ENCODE results near the gene MGAM2. TPM values are rescaled to one million over a fixed set of nuclear protein-coding genes. Genes with fewer than 3 reads are reported as not detected.

MGAM2 gene
- total and polyA plus RNA-seq, 5 donors, result 0.02 to 0.19 (median 0.13) TPM; not detected in 1

GRCh38 chr7:142228537-142229104 lies 117.1 kb downstream of the MGAM2 start:
- 41% methylated on average over 1 of the region's 1 CpG for WGBS
- intact Hi-C loops (cut with DNase I), result no loop called here
- no peak overlapping the region for H3K27ac ChIP-seq (ENCODE audit: low read length)

DNA sequence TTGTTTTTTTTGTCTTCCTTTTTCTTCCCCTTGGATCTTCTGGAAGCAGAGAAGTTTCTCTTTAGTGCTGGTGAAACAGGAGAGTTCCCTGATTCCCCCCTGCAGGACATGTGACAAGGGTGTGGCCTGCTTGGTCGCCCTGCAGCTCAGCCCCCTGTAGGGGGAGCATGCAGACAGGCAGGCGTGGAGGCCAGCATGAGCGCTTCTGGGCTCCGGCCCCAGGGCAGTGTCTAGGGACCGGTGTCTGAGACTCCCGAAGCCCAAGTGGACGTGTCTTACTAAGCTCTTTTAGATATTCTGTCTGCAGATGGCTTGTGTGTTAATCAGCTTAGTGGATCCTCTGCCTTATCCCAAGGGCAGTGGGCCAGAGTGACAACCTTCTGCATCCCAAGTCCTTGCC lies 120.2 kb downstream of the MGAM2 start:
- intact Hi-C loops (cut with DNase I), result no loop called here
- DNase-seq (no peak), ATAC-seq (no peak)
- no peaks in the 10 kb centered on the region for H3K27me3 ChIP-seq (ENCODE audit: control insufficient read depth, insufficient read depth)
- no peak overlapping the region for H3K27ac ChIP-seq (ENCODE audit: low read length)
- H3K9me3 ChIP-seq (ENCODE audit: control insufficient read depth, low read length), result no peaks in the 10 kb centered on the region
- 23% methylated on average over 7 of the region's 7 CpGs for WGBS
- H3K4me3 ChIP-seq (ENCODE audit: low read length), result no peak overlapping the region
- no peaks in the 10 kb centered on the region for H3K4me1 ChIP-seq (ENCODE audit: control insufficient read depth, insufficient read depth, low read length)

More at GRCh38 chr7:142228537-142229104, 117.1 kb downstream of the MGAM2 start:
- Histone ChIP-seq H3K4me3 (ENCODE audit: low read length) (no peak overlapping the region), H3K9me3 (ENCODE audit: control insufficient read depth, low read length) (no peaks in the 10 kb centered on the region), H3K27me3 (ENCODE audit: control insufficient read depth, insufficient read depth) (no peaks in the 10 kb centered on the region), H3K4me1 (ENCODE audit: control insufficient read depth, insufficient read depth, low read length) (no peaks in the 10 kb centered on the region)
- DNase-seq (no peak), ATAC-seq (no peak)

- WGBS, result 27% methylated on average over 4 of the region's 4 CpGs
- Histone ChIP-seq H3K9me3 (ENCODE audit: control insufficient read depth, low read length) (no peaks in the 10 kb centered on the region), H3K27me3 (ENCODE audit: control insufficient read depth, insufficient read depth) (no peaks in the 10 kb centered on the region), H3K4me3 (ENCODE audit: low read length) (no peak overlapping the region), H3K4me1 (ENCODE audit: control insufficient read depth, insufficient read depth, low read length) (no peaks in the 10 kb centered on the region), H3K27ac (ENCODE audit: low read length) (no peak overlapping the region)
- intact Hi-C loops (cut with DNase I), result no loop called here
- ATAC-seq (no peak), DNase-seq (no peak)
Observed at GRCh38 chr7:142240546-142240945, 129.0 kb downstream of the MGAM2 start.

DNA sequence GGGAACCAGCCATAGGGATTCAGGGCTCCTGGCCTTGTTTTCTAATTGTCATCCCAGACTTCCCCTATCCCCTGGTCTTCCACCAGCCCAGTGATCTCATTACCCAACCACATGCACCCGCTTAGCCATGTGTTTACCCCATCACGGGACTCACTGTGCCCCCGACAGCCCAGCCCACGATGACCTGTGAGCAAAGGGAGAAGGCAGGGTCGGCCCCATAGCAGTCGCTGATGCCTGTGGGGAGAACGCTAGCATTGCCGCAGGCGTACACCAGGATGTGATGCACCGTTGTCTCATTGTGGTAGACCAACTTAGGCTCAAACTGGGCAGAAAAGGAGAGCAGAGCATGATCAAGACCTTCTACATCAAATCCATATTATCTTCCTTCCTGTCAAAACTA lies 132.3 kb downstream of the MGAM2 start:
- WGBS, result 78% methylated on average over 10 of the region's 10 CpGs
- DNase-seq (no peak), ATAC-seq (no peak)
- H3K27me3 ChIP-seq (ENCODE audit: control insufficient read depth, insufficient read depth), result no peaks in the 10 kb centered on the region
- H3K4me3 ChIP-seq (ENCODE audit: low read length), result no peak overlapping the region
- intact Hi-C loops (cut with DNase I), result no loop called here
- no peak overlapping the region for H3K27ac ChIP-seq (ENCODE audit: low read length)
- H3K4me1 ChIP-seq (ENCODE audit: control insufficient read depth, insufficient read depth, low read length), result no peaks in the 10 kb centered on the region
- H3K9me3 ChIP-seq (ENCODE audit: control insufficient read depth, low read length), result no peaks in the 10 kb centered on the region

DNA sequence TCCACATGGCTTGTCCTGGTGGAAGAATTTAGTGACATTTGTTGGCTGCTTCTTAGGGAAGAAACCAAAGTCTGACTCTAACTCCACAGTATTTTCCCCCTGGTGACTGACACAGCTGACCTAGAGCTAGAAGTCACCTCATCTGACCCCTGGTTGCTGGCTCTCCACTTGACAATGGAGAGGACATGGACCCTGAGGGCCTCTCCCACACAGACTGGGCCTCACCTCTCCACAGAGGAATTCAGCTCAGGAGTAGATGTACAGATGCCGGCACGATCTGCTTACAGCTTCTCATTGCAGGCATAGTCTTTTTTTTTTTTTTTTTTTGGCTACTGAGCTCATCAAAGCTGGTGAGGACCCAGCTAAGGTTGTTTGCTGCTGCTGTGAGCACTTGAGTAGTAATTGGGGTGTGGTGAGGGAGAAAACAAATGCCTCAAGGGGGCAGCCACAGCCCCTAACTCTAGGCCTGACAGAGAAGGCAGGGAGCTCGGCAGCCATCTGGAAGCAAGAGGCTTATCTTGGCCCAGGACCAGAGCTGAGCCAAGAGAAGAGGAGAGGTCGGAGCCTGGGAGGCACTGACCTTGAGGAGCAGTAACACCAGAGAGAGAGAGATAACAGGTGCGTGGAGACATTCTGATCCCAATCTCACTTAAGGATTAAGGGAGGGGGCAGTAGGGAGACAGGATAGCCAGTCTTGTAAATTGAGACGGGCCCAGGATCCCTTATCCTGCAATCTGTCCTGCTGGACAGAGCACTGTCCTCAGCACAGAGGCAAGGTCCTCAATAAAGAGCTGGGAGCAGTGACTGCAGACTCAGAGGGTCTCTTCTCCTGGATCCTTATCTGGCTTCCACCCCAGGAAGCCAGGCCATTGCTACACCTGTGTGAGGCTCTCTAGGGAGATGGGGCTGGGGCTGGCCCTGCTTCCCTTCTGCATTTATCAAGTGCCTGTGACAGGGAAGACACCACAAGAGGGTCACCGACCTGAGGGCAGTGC lies 136.9 kb downstream of the MGAM2 start:
- intact Hi-C loops (cut with DNase I), result no loop called here
- Histone ChIP-seq H3K9me3 (ENCODE audit: control insufficient read depth, low read length) (no peaks in the 10 kb centered on the region), H3K4me1 (ENCODE audit: control insufficient read depth, insufficient read depth, low read length) (no peaks in the 10 kb centered on the region), H3K4me3 (ENCODE audit: low read length) (no peak overlapping the region), H3K27ac (ENCODE audit: low read length) (no peak overlapping the region), H3K27me3 (ENCODE audit: control insufficient read depth, insufficient read depth) (no peaks in the 10 kb centered on the region)
- no peak for DNase-seq
- ATAC-seq, result no peak
- WGBS, result 38% methylated on average over 7 of the region's 7 CpGs

- H3K4me1 ChIP-seq (ENCODE audit: control insufficient read depth, insufficient read depth, low read length), result no peaks in the 10 kb centered on the region
- intact Hi-C loops (cut with DNase I), result no loop called here
- H3K4me3 ChIP-seq (ENCODE audit: low read length), result no peak overlapping the region
- DNase-seq (no peak), ATAC-seq (no peak)
- H3K9me3 ChIP-seq (ENCODE audit: control insufficient read depth, low read length), result no peaks in the 10 kb centered on the region
- H3K27me3 ChIP-seq (ENCODE audit: control insufficient read depth, insufficient read depth), result no peaks in the 10 kb centered on the region
- H3K27ac ChIP-seq (ENCODE audit: low read length), result no peak overlapping the region
Observed at GRCh38 chr7:142249918-142250317, 138.4 kb downstream of the MGAM2 start.

DNA sequence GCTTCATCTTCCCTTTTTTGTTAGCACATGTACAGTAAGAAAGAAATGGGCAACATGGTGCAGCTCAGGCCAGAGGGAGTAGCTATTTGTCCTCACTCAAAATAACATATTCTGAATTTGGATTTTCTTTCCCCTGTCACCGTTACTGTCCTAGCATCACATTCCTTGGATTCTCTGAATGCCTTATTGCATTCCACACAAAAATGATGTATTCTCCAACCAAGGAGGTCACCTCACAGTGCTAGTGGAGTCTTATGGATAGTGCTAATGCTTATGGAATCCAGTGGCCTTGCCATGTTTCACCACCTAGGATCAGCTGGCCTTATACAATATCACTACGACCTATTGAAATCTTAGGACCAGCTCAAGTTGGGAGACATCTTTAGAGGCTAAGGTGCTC lies 139.2 kb downstream of the MGAM2 start:
- no peak overlapping the region for H3K27ac ChIP-seq (ENCODE audit: low read length)
- no peak for ATAC-seq
- H3K27me3 ChIP-seq (ENCODE audit: control insufficient read depth, insufficient read depth), result no peaks in the 10 kb centered on the region
- intact Hi-C loops (cut with DNase I), result no loop called here
- 53% methylated on average over 2 of the region's 2 CpGs for WGBS
- H3K9me3 ChIP-seq (ENCODE audit: control insufficient read depth, low read length), result no peaks in the 10 kb centered on the region
- no peak overlapping the region for H3K4me3 ChIP-seq (ENCODE audit: low read length)
- H3K4me1 ChIP-seq (ENCODE audit: control insufficient read depth, insufficient read depth, low read length), result no peaks in the 10 kb centered on the region
- DNase-seq, result no peak

GRCh38 chr7:142257958-142258357 lies 146.4 kb downstream of the MGAM2 start, which contains the start of gene PRSS58:
TSS of gene PRSS58 (minus strand) at chr7:142258058. CDS start at chr7:142257707, 351 bp downstream.
- no peak for ATAC-seq
- 60% methylated on average over 1 of the region's 1 CpG for WGBS
- H3K27me3 ChIP-seq (ENCODE audit: control insufficient read depth, insufficient read depth), result no peaks in the 10 kb centered on the region

DNA sequence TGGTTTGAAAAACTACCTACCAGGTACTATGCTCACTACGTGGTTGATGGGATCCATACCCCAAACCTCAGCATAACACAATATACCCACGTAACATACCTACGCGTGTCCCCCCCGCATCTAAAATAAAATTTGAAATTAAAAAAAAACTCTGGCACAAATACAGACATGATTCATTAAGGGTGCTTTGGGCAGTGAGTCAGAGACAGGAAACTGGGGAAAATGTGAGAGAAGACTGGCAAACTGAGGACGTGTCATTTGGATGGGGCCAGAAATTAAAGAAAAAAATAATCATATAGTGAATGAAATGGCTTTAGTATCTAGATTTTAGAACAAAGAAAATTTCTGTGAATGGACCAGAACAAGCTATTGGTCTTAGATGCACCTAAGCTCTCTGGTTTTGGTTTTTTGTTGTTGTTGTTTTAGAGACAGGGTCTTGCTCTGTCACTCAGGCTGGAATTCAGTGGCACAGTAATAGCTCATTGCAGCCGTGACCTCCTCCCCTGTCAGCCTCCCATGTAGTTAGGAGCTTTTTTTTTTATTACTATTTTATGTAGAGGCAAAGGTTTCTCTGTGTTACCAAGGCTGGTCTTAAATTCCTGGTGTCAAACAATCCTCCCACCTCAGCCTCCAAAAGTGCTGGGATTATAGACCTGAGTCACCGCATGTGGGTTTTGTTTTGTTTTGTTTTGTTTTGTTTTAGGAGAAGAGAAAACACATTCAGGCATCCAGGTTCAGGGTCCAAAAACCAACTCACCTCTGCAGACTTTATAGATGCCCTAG lies 152.3 kb downstream of the MGAM2 start:
- no peaks in the 10 kb centered on the region for H3K27me3 ChIP-seq (ENCODE audit: control insufficient read depth, insufficient read depth)
- WGBS, result 70% methylated on average over 8 of the region's 8 CpGs
- H3K27ac ChIP-seq (ENCODE audit: low read length), result no peak overlapping the region
- ATAC-seq, result no peak
- H3K4me3 ChIP-seq (ENCODE audit: low read length), result no peak overlapping the region
- no peaks in the 10 kb centered on the region for H3K4me1 ChIP-seq (ENCODE audit: control insufficient read depth, insufficient read depth, low read length)
- no peak for DNase-seq
- no peaks in the 10 kb centered on the region for H3K9me3 ChIP-seq (ENCODE audit: control insufficient read depth, low read length)
- intact Hi-C loops (cut with DNase I), result no loop called here

More at GRCh38 chr7:142257958-142258357, 146.4 kb downstream of the MGAM2 start, which contains the start of gene PRSS58:
- intact Hi-C loops (cut with DNase I), result no loop called here
- H3K4me1 ChIP-seq (ENCODE audit: control insufficient read depth, insufficient read depth, low read length), result no peaks in the 10 kb centered on the region
- no peak within 1 kb of the TSS for H3K27ac ChIP-seq (ENCODE audit: low read length)
- no peak within 1 kb of the TSS for H3K4me3 ChIP-seq (ENCODE audit: low read length)
- DNase-seq, result no peak
- H3K9me3 ChIP-seq (ENCODE audit: control insufficient read depth, low read length), result no peaks in the 10 kb centered on the region
